PFSK-1 (cell line): ENCODE data around the gene TNNI3K.

Experiments
- FOXP2 ChIP-seq: optimal IDR thresholded peaks from 2 replicates; pipeline ENCODE3; 2011; ENCODE audit warnings: borderline replicate concordance, control low read depth, inconsistent platforms; ENCODE audit not compliant: insufficient read depth; ENCODE audit errors: extremely low read length, extremely low read depth
- POLR2AphosphoS5 ChIP-seq: IDR thresholded peaks from 2 replicates; pipeline ENCODE4 v1.6.1; 2012; ENCODE audit warnings: low read depth, mild to moderate bottlenecking, control low read depth, low read length, moderate library complexity
- REST ChIP-seq, 2 experiments: IDR thresholded peaks; 2 replicates each; pipeline versions ENCODE4 v1.6.1 to v1.8.0; 2011 to 2012; ENCODE audit warnings: low read depth in 2 of 2, low read length in 2 of 2, control low read depth in 1 of 2, inconsistent platforms in 1 of 2, mild to moderate bottlenecking in 1 of 2, moderate library complexity in 1 of 2; ENCODE audit not compliant: insufficient read depth in 1 of 2
- SIN3A ChIP-seq: IDR thresholded peaks from 2 replicates; pipeline ENCODE4 v1.6.1; 2012; ENCODE audit warnings: mild to moderate bottlenecking, low read length, moderate library complexity, borderline replicate concordance; ENCODE audit not compliant: insufficient read depth
- TAF1 ChIP-seq: IDR thresholded peaks from 2 replicates; pipeline ENCODE4 v1.6.1; 2012; ENCODE audit warnings: low read length, control low read depth, borderline replicate concordance; ENCODE audit not compliant: insufficient read depth

TNNI3K gene

GRCh38 chr1:74223453-74223852, 11.7 kb upstream of the TNNI3K start:
- TF ChIP-seq REST (IDR thresholded peaks at IDR 0.05; ENCODE audit: insufficient read depth in 1 of 2, low read depth in 2 of 2, low read length in 2 of 2), result no peak
- no peak for TF ChIP-seq POLR2AphosphoS5
- no peak for TF ChIP-seq FOXP2
- TF ChIP-seq SIN3A, result no peak
- no peak for TF ChIP-seq TAF1

DNA sequence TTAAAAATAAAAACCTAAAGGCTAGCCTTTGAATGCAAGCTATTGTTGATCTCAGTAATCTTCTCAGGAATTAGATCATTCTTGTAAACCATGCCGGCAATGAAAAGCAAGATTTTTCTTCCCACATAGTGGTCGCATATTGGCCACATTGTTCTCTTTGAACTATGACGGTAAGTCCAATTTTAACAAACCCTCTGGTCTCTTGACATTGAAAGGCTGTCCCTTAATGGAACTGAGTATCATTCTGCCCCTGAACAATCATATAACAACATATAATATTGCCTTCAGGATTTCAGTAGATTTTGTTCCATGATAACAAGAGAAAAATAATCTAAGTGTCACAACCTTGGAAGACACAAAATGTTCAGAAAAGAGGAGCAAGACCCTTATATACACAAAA, 1.3 kb downstream of the TNNI3K start:
- no peak for TF ChIP-seq SIN3A
- TF ChIP-seq REST (IDR thresholded peaks at IDR 0.05; ENCODE audit: insufficient read depth in 1 of 2, low read depth in 2 of 2, low read length in 2 of 2), result no peak

DNA sequence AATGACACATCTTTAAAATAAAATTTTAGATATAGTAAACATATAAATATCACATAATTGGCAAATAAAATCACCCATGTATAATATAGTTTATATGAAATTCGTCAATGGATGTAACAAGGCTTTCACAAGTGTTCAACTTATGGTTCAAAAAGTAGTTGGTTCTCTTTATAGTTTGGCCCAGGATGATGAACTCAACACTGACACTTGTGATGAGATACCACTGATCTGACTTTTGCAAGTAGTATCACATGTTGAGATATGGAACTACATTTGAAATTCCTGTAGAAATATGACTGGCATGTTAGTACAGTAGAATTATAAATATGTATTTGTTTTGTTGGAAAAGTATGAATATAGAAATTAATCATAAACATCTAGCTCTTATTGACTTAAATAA, 1.8 kb downstream of the TNNI3K start:
- TF ChIP-seq FOXP2 (no peak), REST (IDR thresholded peaks at IDR 0.05; ENCODE audit: insufficient read depth in 1 of 2, low read depth in 2 of 2, low read length in 2 of 2) (no peak), POLR2AphosphoS5 (no peak), TAF1 (no peak), SIN3A (no peak)

GRCh38 chr1:74237787-74238186, 2.6 kb downstream of the TNNI3K start:
- TF ChIP-seq FOXP2, result no peak
- no peak for TF ChIP-seq REST (IDR thresholded peaks at IDR 0.05; ENCODE audit: insufficient read depth in 1 of 2, low read depth in 2 of 2, low read length in 2 of 2)
- no peak for TF ChIP-seq TAF1
- no peak for TF ChIP-seq POLR2AphosphoS5
- no peak for TF ChIP-seq SIN3A

DNA sequence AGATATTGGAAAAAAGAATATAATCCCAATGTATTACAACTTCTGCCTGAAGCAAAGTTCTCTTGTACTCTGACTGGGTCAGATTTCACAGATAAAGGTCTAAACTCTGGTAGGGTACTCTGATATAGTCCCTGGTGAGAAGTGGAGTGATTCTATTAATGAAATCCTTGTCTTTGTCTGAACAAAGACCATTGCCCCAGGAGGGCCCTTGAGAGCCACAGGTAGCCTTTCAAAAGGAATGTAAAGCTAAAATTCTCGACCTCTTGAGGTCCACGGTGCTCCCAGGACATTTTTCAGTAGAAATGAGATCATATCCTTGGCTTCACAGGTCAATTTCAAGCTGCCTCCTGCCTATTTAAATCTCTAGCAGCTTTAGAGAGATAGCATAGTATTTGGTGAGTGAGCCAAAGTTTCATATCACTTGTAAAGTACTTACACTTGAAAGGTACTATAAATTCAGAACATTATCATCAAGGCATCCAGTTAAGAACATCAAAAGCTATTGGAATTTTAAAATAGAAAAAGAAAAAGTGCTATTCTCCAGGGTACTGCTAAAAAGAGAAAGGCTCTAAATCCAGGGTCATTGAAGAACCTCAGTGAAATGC, 10.1 kb downstream of the TNNI3K start:
- TF ChIP-seq TAF1, result no peak
- TF ChIP-seq SIN3A, result no peak
- TF ChIP-seq POLR2AphosphoS5, result no peak
- TF ChIP-seq FOXP2, result no peak
- no peak for TF ChIP-seq REST (IDR thresholded peaks at IDR 0.05; ENCODE audit: insufficient read depth in 1 of 2, low read depth in 2 of 2, low read length in 2 of 2)
